ENCODE results near the gene TEX2.

DNA sequence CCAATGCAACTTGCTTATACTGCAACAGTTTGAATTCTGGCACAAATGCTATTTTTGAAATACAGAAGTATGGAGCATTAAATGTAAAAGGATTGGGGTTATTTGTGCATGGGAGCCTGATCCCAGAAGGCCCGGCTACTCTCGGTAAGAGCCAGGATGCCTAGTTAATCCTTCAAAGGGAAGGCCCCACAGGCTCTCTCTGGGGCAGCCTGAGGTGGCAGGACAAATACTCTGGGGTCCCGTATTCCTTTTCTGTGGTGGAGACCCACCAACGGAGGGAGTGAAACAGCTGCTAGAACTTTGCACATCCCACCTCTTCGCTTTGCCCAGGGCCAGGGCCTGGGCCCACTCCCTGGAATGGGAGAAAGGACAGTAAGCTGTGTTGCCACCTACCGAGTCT is 163.5 kb downstream of the TEX2 start:
- TF ChIP-seq EZH2 (IDR thresholded peaks at IDR 0.05; ENCODE audit: insufficient read depth, poor library complexity, severe bottlenecking) = no peak
- no peak for TF ChIP-seq EZH2phosphoT487 (IDR thresholded peaks at IDR 0.05; ENCODE audit: insufficient read depth, low read depth)

Measured in GM23248 (cell line).